Measurements from ENCODE around the gene CLBA1.
"Not testable (repeated sequence)": the region's sequence is repeated elsewhere in the genome, so short reads cannot be mapped to it uniquely, and the experiment has no call there.

Gene CLBA1

GRCh38 chr14:104948736-104949031, 36.9 kb upstream of the CLBA1 start:
- DNase-seq: no peak

GRCh38 chr14:104949406-104949955, 36.1 kb upstream of the CLBA1 start:
- DNase-seq: not testable (repeated sequence)

GRCh38 chr14:104950021-104950420, 35.6 kb upstream of the CLBA1 start:
- no peak for DNase-seq

GRCh38 chr14:104950701-104951100, 34.9 kb upstream of the CLBA1 start:
- not testable (repeated sequence) for DNase-seq

GRCh38 chr14:104951863-104952657, 33.5 kb upstream of the CLBA1 start:
- DNase-seq: not testable (repeated sequence)

- no peak for DNase-seq
Measured at GRCh38 chr14:104953097-104953496, 32.5 kb upstream of the CLBA1 start.

GRCh38 chr14:104953896-104954656, 31.5 kb upstream of the CLBA1 start:
- DNase-seq: no peak

GRCh38 chr14:104954746-104955395, 30.7 kb upstream of the CLBA1 start:
- no peak for DNase-seq

GRCh38 chr14:104955396-104955770, 30.2 kb upstream of the CLBA1 start:
- no peak for DNase-seq

GRCh38 chr14:104956290-104956890, 29.2 kb upstream of the CLBA1 start:
- no peak for DNase-seq

- DNase-seq: no peak
Measured at GRCh38 chr14:104957146-104958113, 28.2 kb upstream of the CLBA1 start.

GRCh38 chr14:104964546-104964945, 21.0 kb upstream of the CLBA1 start:
- no peak for DNase-seq

- no peak for DNase-seq
Measured at GRCh38 chr14:104965561-104966231, 19.9 kb upstream of the CLBA1 start.

GRCh38 chr14:104966261-104966865, 19.2 kb upstream of the CLBA1 start:
- DNase-seq: no peak

GRCh38 chr14:104966981-104967385, 18.6 kb upstream of the CLBA1 start:
- no peak for DNase-seq

GRCh38 chr14:104967386-104968152, 18.0 kb upstream of the CLBA1 start:
- no peak for DNase-seq

- DNase-seq: no peak
Measured at GRCh38 chr14:104968153-104968527, 17.4 kb upstream of the CLBA1 start.

GRCh38 chr14:104968541-104969401, 16.8 kb upstream of the CLBA1 start:
- DNase-seq: no peak

- no peak for DNase-seq
Measured at GRCh38 chr14:104969741-104970230, 15.8 kb upstream of the CLBA1 start.
